ENCODE results near the gene MPC2. TPM values are rescaled to one million over a fixed set of nuclear protein-coding genes. Genes with fewer than 3 reads are reported as not detected.

MPC2 gene
- 43.8 and 45.9 TPM in 2 replicates for total RNA-seq

GRCh38 chr1:167936930-167937708 lies at the start of gene MPC2:
MPC2 (minus strand) TSS chr1:167937072; CDS start chr1:167935841, 1,231 bp downstream.

GRCh38 chr1:167936068-167936929 lies 573 bp downstream of the MPC2 start, which contains the start of gene DCAF6:
DCAF6 (plus strand) TSS chr1:167936683; CDS start chr1:167936912, 229 bp downstream.

GRCh38 chr1:167913895-167914496 lies 22.9 kb downstream of the MPC2 start, which contains the start of gene ADCY10:
ADCY10 (minus strand) TSS chr1:167914134; CDS start chr1:167905140, 8,994 bp downstream.

Other genes starting within 250 kb of the MPC2 start
- 66.7 and 73.5 TPM in 2 replicates for gene MPZL1, start 215.1 kb downstream of the MPC2 start, total RNA-seq
- gene ADCY10, start 22.9 kb downstream of the MPC2 start, total RNA-seq = not detected in 2 replicates
- gene DCAF6, start 389 bp downstream of the MPC2 start, total RNA-seq = 34.4 and 40.3 TPM in 2 replicates
- gene GPR161, start 199.9 kb upstream of the MPC2 start, total RNA-seq = 9.1 and 10.5 TPM in 2 replicates
- gene TIPRL, start 241.9 kb upstream of the MPC2 start, total RNA-seq = 37.4 and 43.5 TPM in 2 replicates

Measured in mammary microvascular endothelial cell (primary cell).